ENCODE measurements around the gene PKDCC.

PKDCC gene

GRCh38 chr2:42099438-42100173, 51.8 kb downstream of the PKDCC start:
- DNase-seq (ENCODE audit: low read depth), result no peak
- no peak overlapping the region for H3K4me3 ChIP-seq (ENCODE audit: low read depth, low read length)

GRCh38 chr2:42100683-42101205, 52.9 kb downstream of the PKDCC start:
- no peak overlapping the region for H3K4me3 ChIP-seq (ENCODE audit: low read depth, low read length)
- no peak for DNase-seq (ENCODE audit: low read depth)

GRCh38 chr2:42101206-42102023, 53.6 kb downstream of the PKDCC start:
- no peak for DNase-seq (ENCODE audit: low read depth)

GRCh38 chr2:42102024-42102590, 54.3 kb downstream of the PKDCC start:
- no peak overlapping the region for H3K4me3 ChIP-seq (ENCODE audit: low read depth, low read length)
- DNase-seq (ENCODE audit: low read depth), result peak; percentile 78

More at GRCh38 chr2:42101206-42102023, 53.6 kb downstream of the PKDCC start:
- H3K4me3 ChIP-seq (ENCODE audit: low read depth, low read length), result no peak overlapping the region

- H3K4me3 ChIP-seq (ENCODE audit: low read depth, low read length), result no peak overlapping the region
- DNase-seq (ENCODE audit: low read depth), result no peak
Observed at GRCh38 chr2:42102591-42103450, 55.0 kb downstream of the PKDCC start.

- no peak for DNase-seq (ENCODE audit: low read depth)
- H3K4me3 ChIP-seq (ENCODE audit: low read depth, low read length), result no peak overlapping the region
Observed at GRCh38 chr2:42103829-42104228, 56.0 kb downstream of the PKDCC start.

- H3K4me3 ChIP-seq (ENCODE audit: low read depth, low read length), result no peak overlapping the region
- DNase-seq (ENCODE audit: low read depth), result no peak
Observed at GRCh38 chr2:42104621-42105020, 56.8 kb downstream of the PKDCC start.

- H3K4me3 ChIP-seq (ENCODE audit: low read depth, low read length), result no peak overlapping the region
- DNase-seq (ENCODE audit: low read depth), result no peak
Observed at GRCh38 chr2:42105330-42106256, 57.8 kb downstream of the PKDCC start.

GRCh38 chr2:42106257-42106816, 58.5 kb downstream of the PKDCC start:
- no peak for DNase-seq (ENCODE audit: low read depth)
- no peak overlapping the region for H3K4me3 ChIP-seq (ENCODE audit: low read depth, low read length)

GRCh38 chr2:42107249-42108042, 59.6 kb downstream of the PKDCC start:
- no peak for DNase-seq (ENCODE audit: low read depth)
- no peak overlapping the region for H3K4me3 ChIP-seq (ENCODE audit: low read depth, low read length)

Data from skeletal muscle cell (primary cell).